Mesenchymal stem cell (in vitro differentiated cells and primary cell): ENCODE data around the gene GRB7.
"Not testable (repeated sequence)": the region's sequence is repeated elsewhere in the genome, so short reads cannot be mapped to it uniquely, and the experiment has no call there.

Source experiments
- DNase-seq: peaks from one replicate; pipeline ENCODE4 v3.0.0-alpha.2; 2013
- H2AFZ ChIP-seq: one replicate; pipeline ENCODE4 v1.6.1; 2013; ENCODE audit warnings: low read depth, mild to moderate bottlenecking, control low read depth, inconsistent platforms, low read length, moderate library complexity
- H2AK5ac ChIP-seq: 2 replicates; pipeline ENCODE4 v1.6.1; 2013; ENCODE audit warnings: low read length, moderate library complexity, mild to moderate bottlenecking, inconsistent platforms; ENCODE audit not compliant: severe bottlenecking
- H2BK120ac ChIP-seq: one replicate; pipeline ENCODE4 v1.6.1; 2013; ENCODE audit warnings: low read depth, mild to moderate bottlenecking, inconsistent platforms, low read length, moderate library complexity
- H2BK12ac ChIP-seq, 2 experiments: one replicate each; pipeline ENCODE4 v1.6.1; 2013; ENCODE audit warnings: inconsistent platforms in 2 of 2, low read length in 2 of 2, mild to moderate bottlenecking in 2 of 2, moderate library complexity in 2 of 2, control low read depth in 1 of 2
- H2BK15ac ChIP-seq: one replicate; pipeline ENCODE4 v1.6.1; 2013; ENCODE audit warnings: mild to moderate bottlenecking, low read depth, inconsistent platforms; ENCODE audit not compliant: poor library complexity, severe bottlenecking
- H2BK5ac ChIP-seq: 2 replicates; pipeline ENCODE4 v1.6.1; 2013; ENCODE audit warnings: low read depth, mild to moderate bottlenecking, low read length, control low read depth, inconsistent platforms; ENCODE audit not compliant: poor library complexity, severe bottlenecking
- H3K14ac ChIP-seq, 2 experiments: one replicate each; pipeline ENCODE4 v1.6.1; 2013; ENCODE audit warnings: inconsistent platforms in 2 of 2, low read length in 2 of 2, control low read depth in 1 of 2, mild to moderate bottlenecking in 1 of 2, moderate library complexity in 1 of 2
- H3K18ac ChIP-seq, 2 experiments: one replicate each; pipeline ENCODE4 v1.6.1; 2013; ENCODE audit warnings: inconsistent platforms in 2 of 2, low read length in 2 of 2, control low read depth in 1 of 2, low read depth in 1 of 2, mild to moderate bottlenecking in 1 of 2
- H3K23ac ChIP-seq, 2 experiments: one replicate each; pipeline ENCODE4 v1.6.1; 2013; ENCODE audit warnings: inconsistent platforms in 2 of 2, low read length in 2 of 2, mild to moderate bottlenecking in 2 of 2, moderate library complexity in 2 of 2, control low read depth in 1 of 2
- H3K27ac ChIP-seq: 2 replicates; pipeline ENCODE4 v1.5.1; 2013; ENCODE audit warnings: mild to moderate bottlenecking, moderate library complexity, low read length, control low read depth, inconsistent platforms; ENCODE audit not compliant: poor library complexity, severe bottlenecking
- H3K27me3 ChIP-seq, 2 experiments: 2 replicates each; pipeline versions ENCODE4 v1.6.1 to v1.7.0; 2013; ENCODE audit warnings: low read length in 2 of 2, mild to moderate bottlenecking in 2 of 2, moderate library complexity in 2 of 2, control low read depth in 1 of 2, inconsistent platforms in 1 of 2; ENCODE audit not compliant: control insufficient read depth in 1 of 2, insufficient read depth in 1 of 2
- H3K36me3 ChIP-seq, 2 experiments: 2 replicates each; pipeline versions ENCODE4 v1.6.1 to v1.7.0; 2013; ENCODE audit warnings: low read length in 2 of 2, control low read depth in 1 of 2, inconsistent platforms in 1 of 2, low read depth in 1 of 2, mild to moderate bottlenecking in 1 of 2; ENCODE audit not compliant: insufficient read depth in 2 of 2, control insufficient read depth in 1 of 2
- H3K4ac ChIP-seq, 2 experiments: one replicate each; pipeline ENCODE4 v1.6.1; 2013; ENCODE audit warnings: inconsistent platforms in 2 of 2, low read length in 2 of 2, mild to moderate bottlenecking in 2 of 2, moderate library complexity in 2 of 2, control low read depth in 1 of 2, low read depth in 1 of 2
- H3K4me1 ChIP-seq: 2 replicates; pipeline ENCODE4 v1.6.1; 2013; ENCODE audit warnings: low read depth, low read length, control low read depth; ENCODE audit not compliant: control insufficient read depth, insufficient read depth
- H3K4me2 ChIP-seq: 2 replicates; pipeline ENCODE4 v1.6.1; 2013; ENCODE audit warnings: low read length, mild to moderate bottlenecking, inconsistent platforms; ENCODE audit not compliant: poor library complexity, severe bottlenecking
- H3K4me3 ChIP-seq, 2 experiments: 2 replicates each; pipeline versions ENCODE4 v1.5.1 to v1.7.0; 2013; ENCODE audit warnings: low read length in 2 of 2, mild to moderate bottlenecking in 2 of 2, control low read depth in 1 of 2, low read depth in 1 of 2; ENCODE audit not compliant: insufficient read depth in 1 of 2
- H3K79me1 ChIP-seq: replicated peaks from 2 replicates; pipeline ENCODE4 v1.6.1; 2013; ENCODE audit warnings: mild to moderate bottlenecking, control low read depth, low read length, inconsistent platforms; ENCODE audit not compliant: poor library complexity, severe bottlenecking
- H3K9ac ChIP-seq: 2 replicates; pipeline ENCODE4 v1.7.0; 2013; ENCODE audit warnings: mild to moderate bottlenecking, low read length, moderate library complexity
- H3K9me3 ChIP-seq: 2 replicates; pipeline ENCODE4 v1.7.0; 2013; ENCODE audit warnings: mild to moderate bottlenecking, low read length; ENCODE audit not compliant: control insufficient read depth
- H4K8ac ChIP-seq: one replicate; pipeline ENCODE4 v1.6.1; 2013; ENCODE audit warnings: inconsistent platforms, mild to moderate bottlenecking, low read length, moderate library complexity
- H4K91ac ChIP-seq: one replicate; pipeline ENCODE4 v1.6.1; 2013; ENCODE audit warnings: mild to moderate bottlenecking, low read length, inconsistent platforms
- WGBS: methylation state at CpG from one replicate; pipeline ENCODE4 v1.1.7; 2013; ENCODE audit warnings: mixed read lengths; 5-methylcytosine and 5-hydroxymethylcytosine counted together

Gene GRB7

GRCh38 chr17:39724731-39725130 is 13.0 kb upstream of the GRB7 start:
- H3K36me3 ChIP-seq, result peaks cover 53 to 79% of the 10 kb centered on the region in 2 experiments
- H4K91ac ChIP-seq, result no peak overlapping the region
- DNase-seq, result no peak
- no peaks in the 10 kb centered on the region for H3K9me3 ChIP-seq
- H2AFZ ChIP-seq, result no peak overlapping the region
- no peak overlapping the region for H2BK12ac ChIP-seq
- H2BK5ac ChIP-seq, result no peak overlapping the region
- H3K27me3 ChIP-seq, result no peaks in the 10 kb centered on the region
- no peak overlapping the region for H3K4me3 ChIP-seq
- no peak overlapping the region for H2AK5ac ChIP-seq
- H3K4ac ChIP-seq, result no peak overlapping the region
- no peak overlapping the region for H3K23ac ChIP-seq
- WGBS, result 97% methylated on average over 13 of the region's 13 CpGs
- H3K4me2 ChIP-seq, result no peak overlapping the region
- H3K79me1 ChIP-seq, result peaks cover 16% of the 10 kb centered on the region
- H3K18ac ChIP-seq, result no peak overlapping the region
- H2BK120ac ChIP-seq, result no peak overlapping the region
- peaks cover 11% of the 10 kb centered on the region for H3K4me1 ChIP-seq
- no peak overlapping the region for H3K9ac ChIP-seq
- no peak overlapping the region for H2BK15ac ChIP-seq
- H3K14ac ChIP-seq, result no peak overlapping the region
- no peak overlapping the region for H4K8ac ChIP-seq
- H3K27ac ChIP-seq, result no peak overlapping the region

DNA sequence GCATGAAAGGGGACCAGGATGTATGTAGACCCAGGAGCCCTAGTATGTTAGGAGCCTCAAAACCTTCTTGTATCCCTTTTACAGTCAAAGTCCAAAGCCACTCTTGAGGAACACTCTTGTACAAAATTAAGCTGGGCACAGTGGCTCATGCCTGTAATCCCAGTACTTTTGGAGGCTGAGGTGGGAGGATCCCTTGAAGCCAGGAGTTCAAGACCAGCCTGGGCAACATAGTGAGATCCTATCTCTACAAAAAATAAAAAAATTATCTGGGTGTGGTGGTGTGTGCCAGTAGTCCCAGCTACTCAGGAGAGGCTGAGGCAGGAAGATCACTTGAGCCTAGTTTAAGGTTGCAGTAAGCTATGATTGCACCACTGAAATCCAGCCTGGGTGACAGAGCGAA is 11.8 kb upstream of the GRB7 start:
- no CpG with 5 or more reads among the region's 1 CpG for WGBS
- not testable (repeated sequence) for DNase-seq, H2BK120ac ChIP-seq, H2AK5ac ChIP-seq, H3K9me3 ChIP-seq, H4K91ac ChIP-seq, H3K4ac ChIP-seq, H3K4me3 ChIP-seq, H3K14ac ChIP-seq, H2AFZ ChIP-seq, H2BK15ac ChIP-seq, H2BK5ac ChIP-seq, H3K9ac ChIP-seq, H3K27me3 ChIP-seq, H2BK12ac ChIP-seq, H4K8ac ChIP-seq, H3K23ac ChIP-seq, H3K18ac ChIP-seq, H3K27ac ChIP-seq, H3K4me2 ChIP-seq
- peaks cover 11% of the 10 kb centered on the region for H3K4me1 ChIP-seq
- peaks cover 20% of the 10 kb centered on the region for H3K79me1 ChIP-seq
- H3K36me3 ChIP-seq, result peaks cover 47 to 69% of the 10 kb centered on the region in 2 experiments

GRCh38 chr17:39726617-39727016 is 11.1 kb upstream of the GRB7 start:
- no peak overlapping the region for H3K18ac ChIP-seq
- peaks cover 20% of the 10 kb centered on the region for H3K79me1 ChIP-seq
- no peak overlapping the region for H3K14ac ChIP-seq
- H3K4ac ChIP-seq, result no peak overlapping the region
- no peaks in the 10 kb centered on the region for H3K27me3 ChIP-seq
- no peak overlapping the region for H2BK120ac ChIP-seq
- WGBS, result 96% methylated on average over 9 of the region's 9 CpGs
- no peak overlapping the region for H3K4me2 ChIP-seq
- no peak overlapping the region for H2BK5ac ChIP-seq
- no peak overlapping the region for H2AK5ac ChIP-seq
- H3K23ac ChIP-seq, result no peak overlapping the region
- H4K8ac ChIP-seq, result no peak overlapping the region
- no peak overlapping the region for H2BK12ac ChIP-seq
- no peak overlapping the region for H3K9ac ChIP-seq
- no peak overlapping the region for H2BK15ac ChIP-seq
- no peaks in the 10 kb centered on the region for H3K9me3 ChIP-seq
- H2AFZ ChIP-seq, result no peak overlapping the region
- no peak for DNase-seq
- H3K4me1 ChIP-seq, result peaks cover 11% of the 10 kb centered on the region
- peaks cover 47 to 68% of the 10 kb centered on the region in 2 experiments for H3K36me3 ChIP-seq
- no peak overlapping the region for H4K91ac ChIP-seq
- H3K4me3 ChIP-seq, result no peak overlapping the region
- no peak overlapping the region for H3K27ac ChIP-seq

GRCh38 chr17:39727556-39727955 is 10.2 kb upstream of the GRB7 start:
- Histone ChIP-seq H4K8ac (no peak overlapping the region), H2BK15ac (no peak overlapping the region), H2AK5ac (no peak overlapping the region), H3K18ac (no peak overlapping the region), H3K23ac (no peak overlapping the region), H3K9ac (no peak overlapping the region), H2BK5ac (no peak overlapping the region), H3K27ac (no peak overlapping the region), H3K4ac (no peak overlapping the region), H3K36me3 (peaks cover 41 to 62% of the 10 kb centered on the region in 2 experiments), H3K79me1 (peaks cover 20% of the 10 kb centered on the region), H3K4me3 (no peak overlapping the region), H3K9me3 (no peaks in the 10 kb centered on the region), H3K4me1 (peaks cover 11% of the 10 kb centered on the region), H4K91ac (no peak overlapping the region), H2BK120ac (no peak overlapping the region), H3K4me2 (no peak overlapping the region), H3K27me3 (no peaks in the 10 kb centered on the region), H3K14ac (no peak overlapping the region), H2AFZ (no peak overlapping the region), H2BK12ac (no peak overlapping the region)
- 94% methylated on average over 10 of the region's 10 CpGs for WGBS
- no peak for DNase-seq
